Neural cell (in vitro differentiated cells): ENCODE results near the gene RNLS. TPM values are rescaled to one million over a fixed set of nuclear protein-coding genes. Genes with fewer than 3 reads are reported as not detected.

Experiments used
- H2AFZ ChIP-seq: fragments of 200-600, 300-800 bp; sonication (generic), shearing (Covaris generic); 2 replicates; pipeline ENCODE4 v1.6.0; 2014; ENCODE audit warnings: low read depth, mild to moderate bottlenecking, antibody characterized with exemption, low read length, moderate library complexity
- H3F3A ChIP-seq: fragments of 200-600 bp; shearing (Covaris generic); 2 replicates; pipeline ENCODE4 v1.6.1; 2016; ENCODE audit warnings: mild to moderate bottlenecking, moderate library complexity, mixed read lengths, antibody characterized with exemption, low read length; ENCODE audit not compliant: insufficient read depth, poor library complexity, severe bottlenecking
- H3K27ac ChIP-seq: fragments of 200-600, 300-800 bp; sonication (generic), shearing (Covaris generic); 2 replicates; pipeline ENCODE4 v1.5.1; 2014; ENCODE audit warnings: mild to moderate bottlenecking, low read length, moderate library complexity
- H3K27me3 ChIP-seq: fragments of 300-800, 200-600 bp; sonication (generic), shearing (Covaris generic); 2 replicates; pipeline ENCODE4 v1.6.0; 2014; ENCODE audit warnings: mild to moderate bottlenecking, low read depth, low read length, moderate library complexity; ENCODE audit not compliant: insufficient read depth
- H3K36me3 ChIP-seq: fragments of 300-800, 200-600 bp; sonication (generic), shearing (Covaris generic); 2 replicates; pipeline ENCODE4 v1.5.1; 2014; ENCODE audit warnings: mild to moderate bottlenecking, antibody characterized with exemption, low read length, moderate library complexity; ENCODE audit not compliant: insufficient read depth
- H3K4me2 ChIP-seq: fragments of 300-800, 200-600 bp; sonication (generic), shearing (Covaris generic); 2 replicates; pipeline ENCODE4 v1.6.0; 2014; ENCODE audit warnings: mild to moderate bottlenecking, low read length
- H3K4me3 ChIP-seq: fragments of 300-800, 200-600 bp; sonication (generic), shearing (Covaris generic); 2 replicates; pipeline ENCODE4 v1.5.1; 2014; ENCODE audit warnings: mild to moderate bottlenecking, low read length, moderate library complexity
- H3K79me2 ChIP-seq: fragments of 200-600 bp; shearing (Covaris generic); replicated peaks from 2 replicates; pipeline ENCODE4 v1.6.0; 2014; ENCODE audit warnings: mild to moderate bottlenecking, low read length, moderate library complexity; ENCODE audit not compliant: insufficient read depth
- H3K9ac ChIP-seq: fragments of 300-800, 200-600 bp; sonication (generic), shearing (Covaris generic); 2 replicates; pipeline ENCODE4 v1.6.1; 2016; ENCODE audit warnings: mild to moderate bottlenecking, low read length, mixed read lengths
- H3K9me2 ChIP-seq: fragments of 200-600 bp; shearing (Covaris generic); 2 replicates; pipeline ENCODE4 v1.6.1; 2016; ENCODE audit warnings: mild to moderate bottlenecking, low read length, mixed read lengths; ENCODE audit not compliant: insufficient read depth
- H3K9me3 ChIP-seq: fragments of 200-600, 300-800 bp; sonication (generic), shearing (Covaris generic); 2 replicates; pipeline ENCODE4 v1.6.1; 2016; ENCODE audit warnings: mild to moderate bottlenecking, mixed run types, low read length, moderate library complexity, mixed read lengths
- H4K20me1 ChIP-seq: fragments of 200-600 bp; shearing (Covaris generic); 2 replicates; pipeline ENCODE4 v1.6.1; 2016; ENCODE audit warnings: mild to moderate bottlenecking, mixed run types; ENCODE audit not compliant: insufficient read depth
- EP300 ChIP-seq: fragments of 450-650 bp; conservative IDR thresholded peaks from 2 replicates; pipeline ENCODE4 v1.6.1; 2014; ENCODE audit warnings: antibody characterized with exemption, mild to moderate bottlenecking, moderate library complexity; ENCODE audit not compliant: poor library complexity, severe bottlenecking
- EZH2 ChIP-seq: fragments of 200-600, 300-800 bp; shearing (Covaris generic), sonication (generic); IDR thresholded peaks from 2 replicates; pipeline ENCODE4 v1.6.1; 2014; ENCODE audit warnings: antibody characterized with exemption, low read length, borderline replicate concordance, mild to moderate bottlenecking; ENCODE audit not compliant: insufficient read depth, poor library complexity, severe bottlenecking
- MXI1 ChIP-seq: fragments of 450-650 bp; conservative IDR thresholded peaks from 2 replicates; pipeline ENCODE4 v1.6.1; 2014; ENCODE audit warnings: antibody characterized with exemption, mild to moderate bottlenecking; ENCODE audit not compliant: poor library complexity, severe bottlenecking
- POLR2AphosphoS5 ChIP-seq: IDR thresholded peaks from 2 replicates; pipeline ENCODE4 v1.6.1; 2012
- RAD21 ChIP-seq: fragments of 450-650 bp; conservative IDR thresholded peaks from 2 replicates; pipeline ENCODE4 v1.6.1; 2014; ENCODE audit warnings: antibody characterized with exemption, mild to moderate bottlenecking, moderate library complexity
- SMC3 ChIP-seq: fragments of 450-650 bp; conservative IDR thresholded peaks from 2 replicates; pipeline ENCODE4 v1.6.1; 2014; ENCODE audit warnings: antibody characterized with exemption, mild to moderate bottlenecking, moderate library complexity; ENCODE audit not compliant: poor library complexity
- TAF1 ChIP-seq: IDR thresholded peaks from 2 replicates; pipeline ENCODE4 v1.6.1; 2012; ENCODE audit warnings: low read depth
- polyA plus RNA-seq: library from polyadenylated mRNA; depleted of rRNA; stranded (reverse); fragments of >200 nt; gene quantifications from 2 replicates; pipeline ENCODE4 v1.2.3, GENCODE V29; 2014
- TF ChIP-seq, protein P1 (sequence below): fragments of 450-650 bp; IDR thresholded peaks from 2 replicates; pipeline ENCODE4 v1.5.1; 2014; ENCODE audit warnings: antibody characterized with exemption, mild to moderate bottlenecking, moderate library complexity; ENCODE audit not compliant: poor library complexity, severe bottlenecking
- TF ChIP-seq, protein P2 (sequence below): IDR thresholded peaks from 2 replicates; pipeline ENCODE4 v1.6.1; 2012; ENCODE audit warnings: borderline replicate concordance

Gene RNLS
- polyA plus RNA-seq, 1 donor from 2014 or later: 0.20 TPM

GRCh38 chr10:88418871-88419270 is 164.2 kb downstream of the RNLS start:
- Histone ChIP-seq H3K9ac (no peak overlapping the region), H3K4me2 (no peak overlapping the region), H3K27ac (no peak overlapping the region), H3F3A (no peaks in the 10 kb centered on the region), H4K20me1 (no peaks in the 10 kb centered on the region), H3K9me2 (no peaks in the 10 kb centered on the region), H3K4me3 (no peak overlapping the region), H3K27me3 (no peaks in the 10 kb centered on the region), H3K9me3 (no peaks in the 10 kb centered on the region), H3K36me3 (no peaks in the 10 kb centered on the region), H2AFZ (no peak overlapping the region), H3K79me2 (no peaks in the 10 kb centered on the region)
- TF ChIP-seq, protein P1, sequence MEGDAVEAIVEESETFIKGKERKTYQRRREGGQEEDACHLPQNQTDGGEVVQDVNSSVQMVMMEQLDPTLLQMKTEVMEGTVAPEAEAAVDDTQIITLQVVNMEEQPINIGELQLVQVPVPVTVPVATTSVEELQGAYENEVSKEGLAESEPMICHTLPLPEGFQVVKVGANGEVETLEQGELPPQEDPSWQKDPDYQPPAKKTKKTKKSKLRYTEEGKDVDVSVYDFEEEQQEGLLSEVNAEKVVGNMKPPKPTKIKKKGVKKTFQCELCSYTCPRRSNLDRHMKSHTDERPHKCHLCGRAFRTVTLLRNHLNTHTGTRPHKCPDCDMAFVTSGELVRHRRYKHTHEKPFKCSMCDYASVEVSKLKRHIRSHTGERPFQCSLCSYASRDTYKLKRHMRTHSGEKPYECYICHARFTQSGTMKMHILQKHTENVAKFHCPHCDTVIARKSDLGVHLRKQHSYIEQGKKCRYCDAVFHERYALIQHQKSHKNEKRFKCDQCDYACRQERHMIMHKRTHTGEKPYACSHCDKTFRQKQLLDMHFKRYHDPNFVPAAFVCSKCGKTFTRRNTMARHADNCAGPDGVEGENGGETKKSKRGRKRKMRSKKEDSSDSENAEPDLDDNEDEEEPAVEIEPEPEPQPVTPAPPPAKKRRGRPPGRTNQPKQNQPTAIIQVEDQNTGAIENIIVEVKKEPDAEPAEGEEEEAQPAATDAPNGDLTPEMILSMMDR: no peak
- no peak for TF ChIP-seq RAD21

- Histone ChIP-seq H3K27ac (no peak overlapping the region), H3K4me2 (no peak overlapping the region), H3F3A (no peaks in the 10 kb centered on the region), H3K79me2 (no peaks in the 10 kb centered on the region), H3K9ac (no peak overlapping the region), H3K9me2 (no peaks in the 10 kb centered on the region), H4K20me1 (no peaks in the 10 kb centered on the region), H2AFZ (no peak overlapping the region), H3K27me3 (no peaks in the 10 kb centered on the region), H3K4me3 (no peak overlapping the region), H3K36me3 (no peaks in the 10 kb centered on the region), H3K9me3 (no peaks in the 10 kb centered on the region)
- TF ChIP-seq TAF1 (no peak), RAD21 (no peak), MXI1 (no peak), EP300 (no peak), POLR2AphosphoS5 (no peak), EZH2 (no peak), SMC3 (no peak)
- TF ChIP-seq, protein P2, sequence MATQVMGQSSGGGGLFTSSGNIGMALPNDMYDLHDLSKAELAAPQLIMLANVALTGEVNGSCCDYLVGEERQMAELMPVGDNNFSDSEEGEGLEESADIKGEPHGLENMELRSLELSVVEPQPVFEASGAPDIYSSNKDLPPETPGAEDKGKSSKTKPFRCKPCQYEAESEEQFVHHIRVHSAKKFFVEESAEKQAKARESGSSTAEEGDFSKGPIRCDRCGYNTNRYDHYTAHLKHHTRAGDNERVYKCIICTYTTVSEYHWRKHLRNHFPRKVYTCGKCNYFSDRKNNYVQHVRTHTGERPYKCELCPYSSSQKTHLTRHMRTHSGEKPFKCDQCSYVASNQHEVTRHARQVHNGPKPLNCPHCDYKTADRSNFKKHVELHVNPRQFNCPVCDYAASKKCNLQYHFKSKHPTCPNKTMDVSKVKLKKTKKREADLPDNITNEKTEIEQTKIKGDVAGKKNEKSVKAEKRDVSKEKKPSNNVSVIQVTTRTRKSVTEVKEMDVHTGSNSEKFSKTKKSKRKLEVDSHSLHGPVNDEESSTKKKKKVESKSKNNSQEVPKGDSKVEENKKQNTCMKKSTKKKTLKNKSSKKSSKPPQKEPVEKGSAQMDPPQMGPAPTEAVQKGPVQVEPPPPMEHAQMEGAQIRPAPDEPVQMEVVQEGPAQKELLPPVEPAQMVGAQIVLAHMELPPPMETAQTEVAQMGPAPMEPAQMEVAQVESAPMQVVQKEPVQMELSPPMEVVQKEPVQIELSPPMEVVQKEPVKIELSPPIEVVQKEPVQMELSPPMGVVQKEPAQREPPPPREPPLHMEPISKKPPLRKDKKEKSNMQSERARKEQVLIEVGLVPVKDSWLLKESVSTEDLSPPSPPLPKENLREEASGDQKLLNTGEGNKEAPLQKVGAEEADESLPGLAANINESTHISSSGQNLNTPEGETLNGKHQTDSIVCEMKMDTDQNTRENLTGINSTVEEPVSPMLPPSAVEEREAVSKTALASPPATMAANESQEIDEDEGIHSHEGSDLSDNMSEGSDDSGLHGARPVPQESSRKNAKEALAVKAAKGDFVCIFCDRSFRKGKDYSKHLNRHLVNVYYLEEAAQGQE: no peak
- TF ChIP-seq, protein P1: no peak
Observed at GRCh38 chr10:88417387-88418030, 165.6 kb downstream of the RNLS start.
